Activated T-cell treated with anti-CD3 and anti-CD28 coated beads for 48 hours (primary cell): ENCODE results near the gene BCKDHB.

Source experiments
- DNase-seq: peaks from one replicate; pipeline ENCODE4 v3.0.0-alpha.2; 2020; ENCODE audit warnings: low read depth

BCKDHB gene

GRCh38 chr6:80331522-80331921 lies 225.1 kb downstream of the BCKDHB start:
- no peak for DNase-seq

GRCh38 chr6:80331974-80332373 lies 225.5 kb downstream of the BCKDHB start:
- no peak for DNase-seq

GRCh38 chr6:80333342-80333741 lies 226.9 kb downstream of the BCKDHB start:
- DNase-seq: no peak

DNA sequence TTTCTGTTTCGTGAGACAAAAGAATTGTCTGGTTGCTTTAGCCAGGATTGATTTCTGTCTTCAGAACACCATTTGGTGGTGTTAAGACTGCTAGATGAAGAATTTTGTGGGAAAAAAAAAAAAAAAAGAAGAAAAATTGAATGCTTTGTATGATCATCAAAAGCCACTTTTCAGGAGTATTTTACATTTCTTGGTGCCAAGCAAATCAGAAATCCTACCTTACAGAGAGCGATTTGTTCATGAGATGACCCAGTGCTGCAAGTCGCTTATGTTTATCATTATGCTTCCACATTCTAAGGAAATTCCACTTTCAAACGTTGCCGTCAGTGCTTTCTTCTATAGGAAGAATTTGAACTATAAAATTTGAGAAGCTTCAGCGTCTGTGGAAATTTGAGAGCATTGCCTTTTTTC lies 228.7 kb downstream of the BCKDHB start:
- DNase-seq: no peak

DNA sequence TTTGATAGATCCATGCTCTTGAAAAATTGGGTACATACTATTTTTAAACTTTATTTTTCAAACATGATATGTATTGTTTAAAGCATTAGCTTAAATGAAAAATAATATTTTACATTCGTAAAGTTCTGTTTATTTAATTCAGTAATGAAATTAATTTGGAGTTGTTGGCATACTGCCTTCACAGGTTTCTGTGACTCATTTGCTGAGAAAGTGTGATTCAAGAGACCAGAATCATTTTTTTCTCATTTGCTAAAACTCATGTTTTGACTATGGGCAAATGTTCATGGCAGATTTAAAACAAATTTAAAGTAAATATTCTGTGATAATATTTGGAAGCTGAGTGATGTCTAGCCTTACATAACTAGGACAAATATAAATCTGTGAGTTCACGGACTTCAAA lies 230.4 kb downstream of the BCKDHB start:
- no peak for DNase-seq

- peak; percentile 66 for DNase-seq
Measured at GRCh38 chr6:80338201-80338836, 231.8 kb downstream of the BCKDHB start.

- DNase-seq: no peak
Measured at GRCh38 chr6:80339421-80339820, 232.9 kb downstream of the BCKDHB start.

DNA sequence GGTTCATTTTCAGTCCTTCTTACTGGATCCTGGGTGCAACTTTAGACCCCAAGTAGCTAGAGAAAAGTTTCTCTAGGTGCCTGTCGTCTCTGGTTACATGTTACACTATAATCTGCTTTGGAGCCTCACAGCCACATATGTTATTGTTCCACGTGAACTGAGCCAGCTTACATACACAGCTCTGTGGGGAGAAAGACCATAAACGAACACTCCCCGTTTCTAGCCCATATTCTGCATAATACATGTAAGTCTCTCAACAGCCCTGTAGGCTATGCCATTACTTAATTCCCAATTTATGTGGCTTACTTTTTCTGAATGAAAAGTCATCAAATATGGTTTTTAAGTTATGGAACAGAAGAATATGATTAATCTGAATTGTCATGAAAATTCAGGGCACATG lies 233.8 kb downstream of the BCKDHB start:
- DNase-seq: no peak

DNA sequence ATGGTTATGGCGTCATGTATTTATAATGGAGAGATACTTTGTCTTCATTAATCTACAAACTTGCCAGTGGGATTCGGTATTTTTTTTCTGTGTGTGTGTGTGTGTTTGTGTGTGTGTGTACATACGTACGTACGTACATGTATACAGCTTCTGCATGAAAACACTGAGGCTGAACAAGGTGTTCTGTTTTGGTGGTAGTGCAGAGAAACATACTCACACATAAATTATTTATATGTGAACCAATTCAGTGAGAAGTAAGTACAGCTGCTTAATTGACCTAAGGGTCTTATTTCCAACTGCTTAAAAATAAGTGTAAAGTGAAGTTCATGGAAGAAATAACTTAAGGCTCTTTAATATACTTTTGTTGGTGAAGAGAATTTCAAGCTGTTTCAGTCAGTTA lies 234.2 kb downstream of the BCKDHB start:
- DNase-seq: no peak

DNA sequence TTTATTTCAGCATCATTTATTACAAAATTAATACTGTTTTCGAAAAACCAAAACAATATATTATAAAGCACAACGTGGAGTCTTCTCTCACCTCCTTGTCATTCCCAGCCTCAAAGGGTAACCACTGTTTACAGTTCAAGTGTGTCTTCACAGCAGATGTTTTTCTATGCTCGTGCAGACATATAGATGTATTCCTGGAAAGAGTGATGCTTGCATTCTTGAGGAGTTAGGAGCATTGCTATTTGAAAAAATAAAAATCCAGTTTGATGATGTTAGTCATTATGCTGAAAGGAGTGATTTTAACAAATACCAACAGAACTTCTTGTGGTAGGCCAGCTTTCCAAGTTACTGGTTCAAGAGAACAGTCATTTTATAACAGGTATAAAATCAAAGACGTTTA lies 234.9 kb downstream of the BCKDHB start:
- no peak for DNase-seq

- DNase-seq: no peak
Measured at GRCh38 chr6:80343511-80343910, 237.0 kb downstream of the BCKDHB start.

DNA sequence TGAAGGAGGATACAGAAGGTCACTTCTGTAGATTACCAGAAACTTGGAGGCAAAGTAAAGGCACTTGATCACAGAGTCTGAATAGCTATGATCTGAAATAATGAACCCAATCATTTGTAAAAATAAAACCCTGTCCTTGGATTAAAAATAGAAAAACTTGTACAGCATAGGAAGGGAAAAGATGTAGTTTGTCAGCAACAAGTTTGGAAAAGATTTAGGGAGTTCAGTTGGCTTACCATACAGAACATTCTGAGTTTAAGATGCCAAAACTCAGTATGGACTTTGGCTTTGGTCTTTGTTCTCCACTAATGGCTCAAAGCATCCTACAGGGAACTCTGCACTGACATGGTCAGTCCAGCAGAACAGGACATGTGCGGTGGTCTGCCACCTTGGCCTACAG lies 240.6 kb downstream of the BCKDHB start:
- no peak for DNase-seq

- DNase-seq: no peak
Measured at GRCh38 chr6:80348263-80348662, 241.8 kb downstream of the BCKDHB start.

DNA sequence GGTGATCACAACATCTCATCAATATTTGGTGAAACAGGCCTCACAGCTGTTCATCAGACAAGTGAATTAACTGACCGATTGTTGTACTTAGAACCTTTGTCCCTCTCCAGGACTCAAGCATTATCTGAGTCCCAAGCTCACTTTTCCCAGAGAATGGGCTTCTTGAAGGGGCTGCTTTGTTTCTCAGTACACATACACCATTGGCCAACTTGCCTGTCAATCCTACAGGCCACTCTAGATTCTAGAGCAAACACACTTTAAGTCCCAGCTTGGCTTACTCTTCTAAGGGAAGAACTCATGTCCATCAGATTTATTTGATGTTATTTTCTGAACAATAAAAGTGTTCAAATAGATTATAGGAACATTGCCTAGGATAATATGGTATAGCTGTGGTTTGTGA lies 249.5 kb downstream of the BCKDHB start:
- no peak for DNase-seq

DNA sequence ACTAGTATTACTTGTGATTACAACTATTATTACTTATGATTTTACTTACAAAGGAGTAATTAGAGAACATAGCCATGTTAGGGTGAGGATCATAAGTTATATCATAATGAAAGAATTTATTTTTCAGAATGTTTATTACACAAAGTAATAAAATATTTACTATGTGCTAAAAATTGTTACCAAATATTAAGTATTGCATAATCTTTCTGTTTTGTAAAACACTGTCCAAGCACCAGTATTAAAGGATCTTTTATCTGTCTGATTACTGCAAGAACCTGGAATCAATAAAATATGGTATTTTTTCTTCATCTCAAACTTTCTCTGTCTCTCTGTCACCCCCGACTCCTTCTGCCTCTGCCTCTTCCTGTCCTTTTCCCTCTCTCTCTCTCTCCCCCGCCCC lies 250.1 kb downstream of the BCKDHB start:
- DNase-seq: no peak

DNA sequence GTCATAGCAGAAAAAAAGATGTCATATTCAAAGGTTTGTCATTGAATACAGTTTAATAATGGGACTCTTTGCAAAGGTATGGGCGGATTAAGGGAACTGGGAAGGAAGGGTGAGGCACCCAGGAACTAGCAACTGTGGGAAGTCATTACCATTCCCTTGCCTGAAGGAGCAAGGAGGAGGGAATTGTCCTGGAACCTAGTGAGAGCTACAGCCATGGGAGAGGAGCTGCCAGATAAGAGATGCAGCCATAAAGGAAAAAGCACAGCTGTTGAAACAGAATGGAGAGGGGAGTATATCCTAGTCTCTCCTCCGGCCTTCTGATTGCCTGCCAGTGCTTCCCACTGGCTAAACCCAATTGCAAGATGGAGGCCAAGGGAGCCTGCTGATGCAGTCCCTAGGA lies 250.6 kb downstream of the BCKDHB start:
- DNase-seq: no peak

DNA sequence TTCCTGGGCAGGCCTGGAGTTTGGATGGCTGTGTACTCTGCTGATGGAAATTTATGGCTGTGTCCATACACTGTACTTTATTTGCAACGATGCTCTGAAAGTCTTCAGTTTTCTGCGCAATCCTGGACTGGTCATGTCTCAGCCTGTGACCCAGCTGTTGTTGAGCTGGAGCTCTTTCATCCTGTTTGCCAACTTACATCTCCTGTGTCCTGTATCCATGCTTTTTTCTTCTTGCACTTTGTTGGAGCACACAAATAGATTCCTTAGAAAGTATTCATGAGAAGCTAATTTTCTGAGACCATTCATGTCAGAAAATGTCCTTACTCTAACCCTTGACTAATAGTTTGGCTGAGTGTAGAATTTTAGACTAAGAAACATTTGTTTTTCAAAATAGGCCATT lies 251.2 kb downstream of the BCKDHB start:
- DNase-seq: no peak

DNA sequence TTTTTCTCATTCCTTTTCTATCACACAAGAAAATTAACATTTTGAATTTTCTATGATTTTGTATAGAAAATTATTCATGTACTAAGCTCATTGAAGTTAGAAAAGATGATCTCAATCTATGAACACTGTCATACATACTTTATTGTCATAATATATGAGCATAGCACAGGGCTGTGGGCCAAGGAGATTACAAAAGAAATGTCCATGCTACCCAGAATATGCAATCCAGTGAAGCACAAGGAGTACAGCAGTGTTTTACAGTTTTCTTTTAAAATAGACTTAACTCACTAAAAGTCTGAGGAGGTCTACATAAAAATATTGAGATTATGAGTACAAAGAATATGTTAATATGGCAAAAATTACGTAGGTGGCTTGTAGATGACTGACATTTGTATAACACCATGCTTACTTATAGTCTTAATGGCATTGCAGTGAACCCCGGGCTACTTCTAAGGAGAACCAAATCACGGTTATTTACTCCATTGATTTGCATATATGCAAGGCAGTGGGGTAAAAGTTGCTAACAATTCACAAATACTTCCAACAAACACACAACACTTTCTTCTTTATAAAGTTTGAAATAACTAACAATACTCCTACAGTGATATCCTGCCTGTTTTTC lies 257.1 kb downstream of the BCKDHB start:
- DNase-seq: no peak

DNA sequence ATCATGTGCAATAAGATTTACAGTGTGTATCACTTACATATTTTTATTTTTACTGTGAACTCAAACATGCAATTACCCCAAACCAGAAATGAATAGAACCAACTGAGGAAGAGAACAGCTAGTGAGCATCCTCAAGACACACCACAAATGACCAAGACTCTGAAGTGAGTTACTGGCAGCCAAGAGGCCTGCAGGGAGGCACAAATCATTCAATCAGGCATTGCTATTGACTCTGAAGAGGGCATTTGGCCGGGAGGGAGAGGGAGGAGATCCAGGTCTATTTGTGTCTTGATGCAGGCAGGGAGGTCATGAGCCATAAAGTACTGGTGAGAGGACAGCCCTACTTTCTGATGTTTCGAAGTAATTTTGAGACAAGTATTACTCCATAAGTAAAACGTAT lies 257.7 kb downstream of the BCKDHB start:
- DNase-seq: no peak

DNA sequence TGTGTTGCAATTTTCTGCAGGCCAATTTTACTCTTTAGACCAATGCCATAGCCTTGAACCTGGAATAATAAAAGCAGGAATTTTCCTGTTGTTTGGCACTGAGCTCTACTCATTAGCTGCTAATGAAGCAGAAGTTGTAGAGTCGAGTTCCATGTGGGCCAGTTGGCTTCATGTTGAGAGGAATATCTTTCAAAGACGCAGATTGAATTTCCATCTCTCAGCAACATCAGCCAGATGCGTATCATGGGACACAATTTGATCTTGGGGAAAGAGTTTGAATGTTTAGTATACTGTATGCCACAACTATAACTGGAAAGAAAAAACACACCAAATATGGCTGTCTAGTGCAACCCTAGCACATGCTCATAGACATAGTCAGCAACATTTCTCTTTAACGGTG lies 259.6 kb downstream of the BCKDHB start:
- DNase-seq: no peak

DNA sequence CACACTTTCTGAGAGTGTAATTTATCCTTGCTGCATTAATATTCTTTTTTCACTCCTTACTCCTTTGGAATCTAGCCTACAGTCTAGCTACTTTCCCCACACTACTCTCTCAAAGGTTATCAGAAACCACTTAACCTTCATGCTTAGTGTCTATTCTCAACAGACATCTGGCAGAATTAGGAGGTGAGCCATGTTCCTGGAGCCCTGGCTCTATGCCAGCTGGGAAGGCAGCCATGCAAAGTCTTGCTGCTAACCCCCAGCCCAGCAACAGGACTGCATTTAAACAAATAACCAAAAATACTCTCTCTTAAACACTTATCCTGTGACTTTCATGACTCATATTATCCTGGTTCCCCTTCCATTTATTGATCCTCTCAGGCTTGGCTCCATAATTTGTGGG lies 260.2 kb downstream of the BCKDHB start:
- DNase-seq: no peak

DNA sequence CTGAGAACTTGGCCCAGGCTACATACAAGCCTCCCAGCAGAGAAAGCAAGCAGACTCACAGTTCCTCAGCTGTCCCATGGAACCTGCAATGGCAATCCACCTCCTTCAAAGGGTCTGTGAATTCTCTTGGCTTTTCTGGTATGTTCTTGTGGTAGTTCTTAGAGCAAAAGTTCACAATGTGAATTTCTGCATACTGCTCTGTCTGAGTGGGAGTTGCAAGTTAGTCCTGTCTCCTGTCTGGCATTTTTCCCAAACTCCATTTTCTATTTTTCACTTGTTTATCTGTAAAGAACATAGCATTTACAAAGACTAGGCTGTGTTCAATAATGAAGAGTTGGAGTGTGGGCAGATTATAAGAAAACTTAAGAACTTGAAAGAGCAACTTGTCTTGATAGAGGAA lies 269.9 kb downstream of the BCKDHB start:
- no peak for DNase-seq

DNA sequence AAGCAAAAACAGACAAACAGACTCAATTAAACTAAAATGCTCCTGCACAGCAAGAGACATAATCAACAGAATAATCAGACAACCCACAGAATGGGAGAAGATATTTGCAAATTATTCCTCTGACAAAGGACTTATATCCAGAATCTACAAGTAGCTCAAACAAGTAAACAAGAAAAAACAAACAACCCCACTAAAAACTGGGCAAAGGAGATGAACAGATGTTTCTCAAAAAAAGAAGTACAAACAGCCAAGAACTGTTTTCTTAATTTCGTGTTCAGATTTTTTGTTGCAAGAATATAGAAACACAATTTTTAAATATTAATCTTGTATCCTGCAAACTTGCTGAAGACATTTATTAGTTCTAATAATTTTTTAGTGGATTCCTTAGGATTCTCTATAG lies 274.1 kb downstream of the BCKDHB start:
- no peak for DNase-seq

DNA sequence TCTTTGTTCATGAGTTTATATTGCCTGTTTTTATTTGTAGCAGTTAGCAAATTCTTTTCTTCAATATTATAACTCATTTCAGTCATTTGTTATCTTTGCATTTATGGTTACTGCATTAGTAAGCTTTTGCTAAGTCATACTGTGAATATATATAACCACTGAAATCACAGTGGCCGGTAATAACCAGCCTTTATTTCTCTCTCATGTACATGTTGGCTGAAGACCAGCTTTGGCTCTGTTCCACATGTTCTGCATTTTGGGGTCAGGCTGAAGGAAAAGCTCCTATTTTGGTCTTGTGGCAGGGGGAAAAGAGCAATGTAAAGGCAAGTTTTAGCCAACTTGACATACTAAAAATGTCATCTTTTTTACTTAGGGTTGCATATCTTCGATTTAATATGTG lies 276.3 kb downstream of the BCKDHB start:
- DNase-seq: no peak
